Measurements from ENCODE around the gene AP3S2.

Gene AP3S2

GRCh38 chr15:89829161-89829560, 64.6 kb downstream of the AP3S2 start:
- no peak overlapping the region for H3K4me3 ChIP-seq (ENCODE audit: low read length, poor library complexity, severe bottlenecking)
- no peaks in the 10 kb centered on the region for H3K9me3 ChIP-seq (ENCODE audit: insufficient read depth, low read depth, low read length)
- H2AFZ ChIP-seq (ENCODE audit: low read length), result no peak overlapping the region
- TF ChIP-seq EZH2phosphoT487 (IDR thresholded peaks at IDR 0.05; ENCODE audit: borderline replicate concordance), result no peak
- TF ChIP-seq, protein P1, sequence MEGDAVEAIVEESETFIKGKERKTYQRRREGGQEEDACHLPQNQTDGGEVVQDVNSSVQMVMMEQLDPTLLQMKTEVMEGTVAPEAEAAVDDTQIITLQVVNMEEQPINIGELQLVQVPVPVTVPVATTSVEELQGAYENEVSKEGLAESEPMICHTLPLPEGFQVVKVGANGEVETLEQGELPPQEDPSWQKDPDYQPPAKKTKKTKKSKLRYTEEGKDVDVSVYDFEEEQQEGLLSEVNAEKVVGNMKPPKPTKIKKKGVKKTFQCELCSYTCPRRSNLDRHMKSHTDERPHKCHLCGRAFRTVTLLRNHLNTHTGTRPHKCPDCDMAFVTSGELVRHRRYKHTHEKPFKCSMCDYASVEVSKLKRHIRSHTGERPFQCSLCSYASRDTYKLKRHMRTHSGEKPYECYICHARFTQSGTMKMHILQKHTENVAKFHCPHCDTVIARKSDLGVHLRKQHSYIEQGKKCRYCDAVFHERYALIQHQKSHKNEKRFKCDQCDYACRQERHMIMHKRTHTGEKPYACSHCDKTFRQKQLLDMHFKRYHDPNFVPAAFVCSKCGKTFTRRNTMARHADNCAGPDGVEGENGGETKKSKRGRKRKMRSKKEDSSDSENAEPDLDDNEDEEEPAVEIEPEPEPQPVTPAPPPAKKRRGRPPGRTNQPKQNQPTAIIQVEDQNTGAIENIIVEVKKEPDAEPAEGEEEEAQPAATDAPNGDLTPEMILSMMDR (conservative IDR thresholded peaks at IDR 0.05; ENCODE audit: low read length), result no peak
- peaks cover 10% of the 10 kb centered on the region; the same call in 1 of the 2 replicates for H3K36me3 ChIP-seq (ENCODE audit: insufficient read depth, low read length)
- H3K4me1 ChIP-seq (ENCODE audit: insufficient read depth, low read length, poor library complexity, severe bottlenecking), result no peaks in the 10 kb centered on the region
- H3K79me2 ChIP-seq (ENCODE audit: insufficient read depth, low read length), result no peaks in the 10 kb centered on the region
- H3F3A ChIP-seq (ENCODE audit: low read depth), result no peaks in the 10 kb centered on the region
- no peak overlapping the region for H3K4me2 ChIP-seq (ENCODE audit: low read depth, low read length, poor library complexity, severe bottlenecking)
- H4K20me1 ChIP-seq (ENCODE audit: insufficient read depth, low read length, poor library complexity, severe bottlenecking), result no peaks in the 10 kb centered on the region
- H3K9ac ChIP-seq (ENCODE audit: low read depth, low read length, poor library complexity, severe bottlenecking), result no peak overlapping the region
- no peaks in the 10 kb centered on the region for H3K9me2 ChIP-seq (replicated peaks; ENCODE audit: low read depth, low read length)
- no peaks in the 10 kb centered on the region for H3K27me3 ChIP-seq (ENCODE audit: insufficient read depth, low read length, poor library complexity, severe bottlenecking)

GRCh38 chr15:89828281-89829145, 65.3 kb downstream of the AP3S2 start:
- Histone ChIP-seq H2AFZ (ENCODE audit: low read length) (no peak overlapping the region), H3K36me3 (ENCODE audit: insufficient read depth, low read length) (peaks cover 4% of the 10 kb centered on the region; the same call in 1 of the 2 replicates), H3F3A (ENCODE audit: low read depth) (no peaks in the 10 kb centered on the region), H3K4me3 (ENCODE audit: low read length, poor library complexity, severe bottlenecking) (no peak overlapping the region), H3K27me3 (ENCODE audit: insufficient read depth, low read length, poor library complexity, severe bottlenecking) (no peaks in the 10 kb centered on the region), H4K20me1 (ENCODE audit: insufficient read depth, low read length, poor library complexity, severe bottlenecking) (no peaks in the 10 kb centered on the region), H3K9ac (ENCODE audit: low read depth, low read length, poor library complexity, severe bottlenecking) (no peak overlapping the region), H3K4me1 (ENCODE audit: insufficient read depth, low read length, poor library complexity, severe bottlenecking) (peaks cover 3% of the 10 kb centered on the region), H3K9me3 (ENCODE audit: insufficient read depth, low read depth, low read length) (no peaks in the 10 kb centered on the region), H3K9me2 (replicated peaks; ENCODE audit: low read depth, low read length) (no peaks in the 10 kb centered on the region), H3K4me2 (ENCODE audit: low read depth, low read length, poor library complexity, severe bottlenecking) (no peak overlapping the region), H3K79me2 (ENCODE audit: insufficient read depth, low read length) (no peaks in the 10 kb centered on the region)
- TF ChIP-seq EZH2phosphoT487 (IDR thresholded peaks at IDR 0.05; ENCODE audit: borderline replicate concordance), result no peak
- TF ChIP-seq, protein P1 (conservative IDR thresholded peaks at IDR 0.05; ENCODE audit: low read length), result no peak

- Histone ChIP-seq H3F3A (ENCODE audit: low read depth) (no peaks in the 10 kb centered on the region), H3K4me2 (ENCODE audit: low read depth, low read length, poor library complexity, severe bottlenecking) (no peak overlapping the region), H3K9ac (ENCODE audit: low read depth, low read length, poor library complexity, severe bottlenecking) (no peak overlapping the region), H3K79me2 (ENCODE audit: insufficient read depth, low read length) (no peaks in the 10 kb centered on the region), H3K9me2 (replicated peaks; ENCODE audit: low read depth, low read length) (no peaks in the 10 kb centered on the region), H3K4me3 (ENCODE audit: low read length, poor library complexity, severe bottlenecking) (no peak overlapping the region), H2AFZ (ENCODE audit: low read length) (no peak overlapping the region), H3K27me3 (ENCODE audit: insufficient read depth, low read length, poor library complexity, severe bottlenecking) (no peaks in the 10 kb centered on the region), H3K9me3 (ENCODE audit: insufficient read depth, low read depth, low read length) (no peaks in the 10 kb centered on the region), H3K4me1 (ENCODE audit: insufficient read depth, low read length, poor library complexity, severe bottlenecking) (peaks cover 6% of the 10 kb centered on the region), H4K20me1 (ENCODE audit: insufficient read depth, low read length, poor library complexity, severe bottlenecking) (no peaks in the 10 kb centered on the region), H3K36me3 (ENCODE audit: insufficient read depth, low read length) (no peaks in the 10 kb centered on the region; the same call in 1 of the 2 replicates)
- TF ChIP-seq, protein P1 (conservative IDR thresholded peaks at IDR 0.05; ENCODE audit: low read length), result no peak
- no peak for TF ChIP-seq EZH2phosphoT487 (IDR thresholded peaks at IDR 0.05; ENCODE audit: borderline replicate concordance)
These were observed 66.0 kb downstream of the AP3S2 start for GRCh38 chr15:89827829-89828228.

Data from Loucy (cell line).